GM23248 (cell line): ENCODE measurements around the gene ZBTB16. TPM values are rescaled to one million over a fixed set of nuclear protein-coding genes. Genes with fewer than 3 reads are reported as not detected.

Experiments
- DNase-seq: peaks from one replicate; pipeline ENCODE4 v3.0.0-alpha.2; 2015
- H2AFZ ChIP-seq: fragments of 200-600 bp; sonication (generic); 2 replicates; pipeline ENCODE4 v1.6.1; 2016; ENCODE audit warnings: antibody characterized with exemption
- H3F3A ChIP-seq: fragments of 200-600 bp; sonication (generic); 2 replicates; pipeline ENCODE4 v1.6.1; 2016; ENCODE audit warnings: mild to moderate bottlenecking, antibody characterized with exemption, mixed run types; ENCODE audit not compliant: insufficient read depth
- H3K27ac ChIP-seq: fragments of 200-600 bp; sonication (generic); 2 replicates; pipeline ENCODE4 v1.5.1; 2016; ENCODE audit warnings: mild to moderate bottlenecking
- H3K27me3 ChIP-seq: fragments of 200-600 bp; sonication (generic); replicated peaks from 2 replicates; pipeline ENCODE4 v1.6.1; 2016; ENCODE audit warnings: mild to moderate bottlenecking; ENCODE audit not compliant: insufficient read depth
- H3K36me3 ChIP-seq: fragments of 200-600 bp; sonication (generic); 2 replicates; pipeline ENCODE4 v1.6.1; 2016; ENCODE audit warnings: low read depth, mild to moderate bottlenecking
- H3K4me1 ChIP-seq: fragments of 200-600 bp; sonication (generic); 2 replicates; pipeline ENCODE4 v1.6.1; 2016; ENCODE audit warnings: mild to moderate bottlenecking; ENCODE audit not compliant: insufficient read depth
- H3K4me2 ChIP-seq: fragments of 200-600 bp; sonication (generic); one replicate; pipeline ENCODE4 v1.6.1; 2016; ENCODE audit warnings: mild to moderate bottlenecking; ENCODE audit not compliant: unreplicated experiment
- H3K4me3 ChIP-seq: fragments of 200-600 bp; sonication (generic); 2 replicates; pipeline ENCODE4 v1.5.1; 2016; ENCODE audit warnings: mild to moderate bottlenecking
- H3K79me2 ChIP-seq: fragments of 200-600 bp; sonication (generic); 2 replicates; pipeline ENCODE4 v1.6.1; 2016; ENCODE audit warnings: mild to moderate bottlenecking; ENCODE audit not compliant: insufficient read depth
- H3K9ac ChIP-seq: fragments of 200-600 bp; sonication (generic); 2 replicates; pipeline ENCODE4 v1.6.1; 2016; ENCODE audit warnings: mild to moderate bottlenecking
- H3K9me2 ChIP-seq: fragments of 200-600 bp; sonication (generic); 2 replicates; pipeline ENCODE4 v1.6.1; 2016; ENCODE audit warnings: mixed run types, mild to moderate bottlenecking, moderate library complexity; ENCODE audit not compliant: insufficient read depth
- H3K9me3 ChIP-seq: fragments of 200-600 bp; sonication (generic); one replicate; pipeline ENCODE4 v1.6.1; 2017; ENCODE audit warnings: low read depth
- H4K20me1 ChIP-seq: fragments of 200-600 bp; sonication (generic); 2 replicates; pipeline ENCODE4 v1.6.0; 2016; ENCODE audit not compliant: insufficient read depth
- EZH2 ChIP-seq: fragments of 200-600 bp; sonication (generic); IDR thresholded peaks from 2 replicates; pipeline ENCODE4 v1.6.1; 2018; ENCODE audit warnings: antibody characterized with exemption, mild to moderate bottlenecking; ENCODE audit not compliant: insufficient read depth, poor library complexity, severe bottlenecking
- EZH2phosphoT487 ChIP-seq: fragments of 200-600 bp; sonication (generic); IDR thresholded peaks from 2 replicates; pipeline ENCODE4 v1.6.1; 2018; ENCODE audit warnings: antibody characterized with exemption, moderate library complexity, mild to moderate bottlenecking, low read depth; ENCODE audit not compliant: insufficient read depth
- WGBS, 2 experiments: methylation state at CpG; one replicate each; pipeline ENCODE4 v1.1.6; 2015 to 2017; ENCODE audit warnings: low lambda C conversion rate in 2 of 2, low coverage in 1 of 2; ENCODE audit errors: missing lambda C conversion rate in 2 of 2; 5-methylcytosine and 5-hydroxymethylcytosine counted together
- in situ Hi-C: fragments of 300-500 bp; cut with MboI; formaldehyde crosslinking; loops from 2 replicates; pipeline ENCODE4 v1.15.0; 2020
- polyA plus RNA-seq: library from polyadenylated mRNA; unstranded; fragments of >200 nt; fragmentation: Nextera tagmentation; extraction: Ambion mirVana; gene quantifications from 2 replicates; pipeline ENCODE4 v1.2.1, GENCODE V29; 2016
- total RNA-seq: library from RNA; depleted of rRNA; stranded (reverse); fragments of >200 nt; shearing (Covaris generic); gene quantifications from 2 replicates; pipeline ENCODE4 v1.2.3, GENCODE V29; 2014

The ZBTB16 gene
- total and polyA plus RNA-seq, 2 experiments from 2014 or later: not detected

- Histone ChIP-seq H3K4me1 (no peaks in the 10 kb centered on the region), H3K9me3 (no peaks in the 10 kb centered on the region), H3K79me2 (no peaks in the 10 kb centered on the region), H3K27me3 (no peaks in the 10 kb centered on the region; the same call in 1 of the 2 replicates), H3K9ac (no peak overlapping the region), H3K9me2 (no peaks in the 10 kb centered on the region), H3K4me2 (no peak overlapping the region), H3F3A (no peaks in the 10 kb centered on the region), H2AFZ (no peak overlapping the region), H4K20me1 (no peaks in the 10 kb centered on the region), H3K36me3 (no peaks in the 10 kb centered on the region), H3K27ac (no peak overlapping the region), H3K4me3 (no peak overlapping the region)
- DNase-seq: no peak
- TF ChIP-seq EZH2phosphoT487: no peak
- no peak for TF ChIP-seq EZH2
- in situ Hi-C loops: no loop called here
- 36 to 42% methylated on average over 2 of the region's 2 CpGs for WGBS, 2 experiments
These were observed 194.3 kb downstream of the ZBTB16 start for GRCh38 chr11:114253771-114254170.

DNA sequence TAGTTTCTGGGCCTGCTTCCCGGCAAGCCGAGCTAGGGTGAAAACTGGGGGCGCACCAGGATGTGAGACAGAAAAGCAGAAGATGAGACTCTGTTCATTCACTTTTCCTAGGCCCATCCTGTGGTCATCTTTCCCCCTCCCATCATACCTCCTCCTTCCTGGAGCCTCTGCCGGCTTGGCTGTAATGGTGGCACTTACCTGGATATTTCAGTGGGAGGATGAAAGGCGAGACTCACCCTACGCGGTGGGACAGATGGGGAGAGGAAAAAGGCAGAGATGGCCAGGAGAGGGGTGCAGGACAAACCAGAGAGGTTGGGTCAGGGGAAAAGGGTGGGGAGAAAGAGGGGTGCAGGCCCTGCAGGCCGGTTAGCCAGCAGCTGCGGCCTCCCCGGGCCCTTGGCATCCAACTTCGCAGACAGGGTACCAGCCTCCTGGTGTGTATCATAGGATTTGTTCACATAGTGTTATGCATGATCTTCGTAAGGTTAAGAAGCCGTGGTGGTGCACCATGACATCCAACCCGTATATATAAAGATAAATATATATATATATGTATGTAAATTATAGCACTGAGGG lies 195.1 kb downstream of the ZBTB16 start:
- H3K4me3 ChIP-seq: no peak overlapping the region
- in situ Hi-C loops: no loop called here
- H3K79me2 ChIP-seq: no peaks in the 10 kb centered on the region
- no peaks in the 10 kb centered on the region for H3K9me3 ChIP-seq
- H3K4me1 ChIP-seq: no peaks in the 10 kb centered on the region
- H3K27ac ChIP-seq: no peak overlapping the region
- TF ChIP-seq EZH2phosphoT487 (no peak), EZH2 (no peak)
- H3K36me3 ChIP-seq: no peaks in the 10 kb centered on the region
- H3F3A ChIP-seq: no peaks in the 10 kb centered on the region
- no peaks in the 10 kb centered on the region for H4K20me1 ChIP-seq
- no peak for DNase-seq
- H2AFZ ChIP-seq: no peak overlapping the region
- no peak overlapping the region for H3K4me2 ChIP-seq
- peaks cover 1% of the 10 kb centered on the region; the same call in 1 of the 2 replicates for H3K27me3 ChIP-seq
- 85 to 90% methylated on average over 13 to 14 of the region's 14 CpGs for WGBS, 2 experiments
- no peaks in the 10 kb centered on the region for H3K9me2 ChIP-seq
- H3K9ac ChIP-seq: no peak overlapping the region

DNA sequence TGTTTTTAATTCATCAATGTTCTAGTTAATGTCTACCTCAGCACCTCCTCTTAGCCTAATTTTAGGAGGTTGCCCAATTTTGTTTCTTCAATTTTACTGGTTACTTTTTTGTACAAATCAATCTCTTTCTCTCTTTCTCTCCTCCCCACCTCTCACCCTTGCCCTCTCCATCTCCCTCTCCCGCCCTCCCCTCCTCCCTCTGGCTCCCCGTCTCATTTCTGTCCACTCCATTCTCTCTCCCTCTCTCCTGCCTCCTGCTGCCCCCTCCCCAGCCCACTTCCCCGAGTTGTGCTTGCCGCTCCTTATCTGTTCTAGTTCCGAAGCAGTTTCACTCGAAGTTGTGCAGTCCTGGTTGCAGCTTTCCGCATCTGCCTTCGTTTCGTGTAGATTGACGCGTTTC lies 195.8 kb downstream of the ZBTB16 start:
- H3K9me2 ChIP-seq: no peaks in the 10 kb centered on the region
- H3K27ac ChIP-seq: no peak overlapping the region
- DNase-seq: no peak
- H3K9me3 ChIP-seq: no peaks in the 10 kb centered on the region
- no peak overlapping the region for H3K9ac ChIP-seq
- H3K4me3 ChIP-seq: no peak overlapping the region
- WGBS, 2 experiments: 90 to 96% methylated on average over 9 to 11 of the region's 11 CpGs
- H3K79me2 ChIP-seq: no peaks in the 10 kb centered on the region
- no peaks in the 10 kb centered on the region for H4K20me1 ChIP-seq
- no peaks in the 10 kb centered on the region for H3K36me3 ChIP-seq
- no peak overlapping the region for H3K4me2 ChIP-seq
- peaks cover 3% of the 10 kb centered on the region; the same call in 1 of the 2 replicates for H3K27me3 ChIP-seq
- in situ Hi-C loops: no loop called here
- TF ChIP-seq EZH2phosphoT487 (no peak), EZH2 (no peak)
- H3K4me1 ChIP-seq: no peaks in the 10 kb centered on the region
- H3F3A ChIP-seq: no peaks in the 10 kb centered on the region
- H2AFZ ChIP-seq: no peak overlapping the region

DNA sequence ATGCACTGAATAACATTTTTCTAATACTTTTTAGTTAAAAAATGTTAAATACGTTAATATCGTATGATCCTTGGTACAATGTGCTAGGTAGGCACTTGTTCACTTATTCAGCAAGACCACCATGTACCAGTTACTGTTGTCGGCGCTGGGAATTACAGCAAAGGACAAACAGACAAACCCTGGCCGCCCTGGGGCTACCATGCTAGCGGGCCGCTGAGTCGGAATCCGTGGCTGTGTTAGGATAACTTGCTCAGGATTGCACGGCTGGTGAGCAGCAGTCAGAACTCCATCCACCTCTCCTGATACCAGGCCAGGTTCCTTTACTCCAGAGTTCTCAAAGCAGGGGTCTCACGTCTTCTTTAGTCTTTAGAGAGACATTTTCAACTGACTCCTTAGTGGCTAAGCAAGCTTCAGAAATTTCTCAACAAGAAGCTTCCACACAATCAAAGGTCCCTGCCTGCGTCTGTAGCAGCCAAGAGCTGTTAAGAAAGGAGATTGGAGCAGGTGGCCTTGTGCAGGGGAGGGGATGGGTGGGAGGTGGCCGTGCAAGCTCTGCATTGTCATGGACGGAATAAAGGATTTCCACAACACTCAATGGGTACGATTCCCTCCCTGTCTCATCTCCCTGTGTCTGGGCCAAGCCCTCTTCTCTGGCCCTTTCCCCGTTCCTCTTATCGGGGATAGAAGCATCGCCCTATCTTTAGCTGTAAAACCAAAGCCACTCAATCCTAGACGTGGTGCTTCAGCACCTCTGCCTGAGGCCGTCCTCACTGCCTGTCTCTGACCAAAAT lies 196.9 kb downstream of the ZBTB16 start:
- H3K4me2 ChIP-seq: no peak overlapping the region
- no peaks in the 10 kb centered on the region for H3K79me2 ChIP-seq
- H3K36me3 ChIP-seq: no peaks in the 10 kb centered on the region
- H4K20me1 ChIP-seq: no peaks in the 10 kb centered on the region
- DNase-seq: no peak
- H3K27me3 ChIP-seq: peaks cover 3% of the 10 kb centered on the region; the same call in 1 of the 2 replicates
- H3K9me3 ChIP-seq: no peaks in the 10 kb centered on the region
- in situ Hi-C loops: no loop called here
- H3K9ac ChIP-seq: no peak overlapping the region
- no peaks in the 10 kb centered on the region for H3F3A ChIP-seq
- H3K27ac ChIP-seq: no peak overlapping the region
- WGBS, 2 experiments: 84 to 85% methylated on average over 19 to 20 of the region's 20 CpGs
- H3K4me1 ChIP-seq: no peaks in the 10 kb centered on the region
- TF ChIP-seq EZH2 (no peak), EZH2phosphoT487 (no peak)
- no peak overlapping the region for H2AFZ ChIP-seq
- H3K9me2 ChIP-seq: no peaks in the 10 kb centered on the region
- H3K4me3 ChIP-seq: no peak overlapping the region
